ENCODE data around the gene EPB41L4A.

The EPB41L4A gene

DNA sequence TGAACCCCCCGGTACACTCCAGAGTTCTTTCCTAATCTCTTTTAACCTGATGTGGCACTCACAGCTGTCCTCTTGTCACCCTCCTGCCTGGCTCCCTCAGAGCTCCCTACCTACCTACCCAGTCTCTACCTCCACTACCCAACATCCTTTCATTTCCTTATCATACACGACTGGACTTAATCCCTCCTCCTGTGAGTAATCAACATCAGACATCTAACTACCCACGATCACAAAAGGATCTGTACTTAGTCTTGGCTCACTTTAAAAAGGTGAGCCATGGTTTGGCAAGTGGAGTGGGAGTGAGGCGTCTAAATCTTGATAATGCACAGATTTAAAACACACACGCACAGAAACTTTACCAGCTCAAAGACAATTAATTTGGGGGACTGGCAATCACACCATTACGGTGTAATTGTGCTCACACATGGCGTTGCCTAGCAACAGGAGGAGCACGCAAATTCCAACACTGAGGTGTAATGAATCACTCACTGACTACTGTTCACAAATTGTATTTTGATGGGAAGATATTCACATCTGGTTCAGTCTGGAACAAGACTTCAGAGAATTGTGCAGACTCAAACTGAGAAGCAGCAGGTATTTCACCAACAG is 235.9 kb downstream of the EPB41L4A start:
- no peaks in the 10 kb centered on the region for H3K4me1 ChIP-seq (ENCODE audit: insufficient read depth, low read length, poor library complexity, severe bottlenecking)
- no peak overlapping the region for H3K9ac ChIP-seq (ENCODE audit: low read depth, low read length, poor library complexity, severe bottlenecking)
- no peaks in the 10 kb centered on the region for H3K9me3 ChIP-seq (ENCODE audit: insufficient read depth, low read depth, low read length)
- no peaks in the 10 kb centered on the region for H3K9me2 ChIP-seq (replicated peaks; ENCODE audit: low read depth, low read length)
- no peak overlapping the region for H3K4me2 ChIP-seq (ENCODE audit: low read depth, low read length, poor library complexity, severe bottlenecking)
- no peaks in the 10 kb centered on the region for H3F3A ChIP-seq (ENCODE audit: low read depth)
- no peaks in the 10 kb centered on the region for H3K36me3 ChIP-seq (ENCODE audit: insufficient read depth, low read length)
- no peaks in the 10 kb centered on the region for H4K20me1 ChIP-seq (ENCODE audit: insufficient read depth, low read length, poor library complexity, severe bottlenecking)
- H2AFZ ChIP-seq (ENCODE audit: low read length) = no peak overlapping the region
- H3K27me3 ChIP-seq (ENCODE audit: insufficient read depth, low read length, poor library complexity, severe bottlenecking) = no peaks in the 10 kb centered on the region
- no peak overlapping the region for H3K4me3 ChIP-seq (ENCODE audit: low read length, poor library complexity, severe bottlenecking)
- TF ChIP-seq, protein P1, sequence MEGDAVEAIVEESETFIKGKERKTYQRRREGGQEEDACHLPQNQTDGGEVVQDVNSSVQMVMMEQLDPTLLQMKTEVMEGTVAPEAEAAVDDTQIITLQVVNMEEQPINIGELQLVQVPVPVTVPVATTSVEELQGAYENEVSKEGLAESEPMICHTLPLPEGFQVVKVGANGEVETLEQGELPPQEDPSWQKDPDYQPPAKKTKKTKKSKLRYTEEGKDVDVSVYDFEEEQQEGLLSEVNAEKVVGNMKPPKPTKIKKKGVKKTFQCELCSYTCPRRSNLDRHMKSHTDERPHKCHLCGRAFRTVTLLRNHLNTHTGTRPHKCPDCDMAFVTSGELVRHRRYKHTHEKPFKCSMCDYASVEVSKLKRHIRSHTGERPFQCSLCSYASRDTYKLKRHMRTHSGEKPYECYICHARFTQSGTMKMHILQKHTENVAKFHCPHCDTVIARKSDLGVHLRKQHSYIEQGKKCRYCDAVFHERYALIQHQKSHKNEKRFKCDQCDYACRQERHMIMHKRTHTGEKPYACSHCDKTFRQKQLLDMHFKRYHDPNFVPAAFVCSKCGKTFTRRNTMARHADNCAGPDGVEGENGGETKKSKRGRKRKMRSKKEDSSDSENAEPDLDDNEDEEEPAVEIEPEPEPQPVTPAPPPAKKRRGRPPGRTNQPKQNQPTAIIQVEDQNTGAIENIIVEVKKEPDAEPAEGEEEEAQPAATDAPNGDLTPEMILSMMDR (conservative IDR thresholded peaks at IDR 0.05; ENCODE audit: low read length) = no peak
- TF ChIP-seq EZH2phosphoT487 (IDR thresholded peaks at IDR 0.05; ENCODE audit: borderline replicate concordance) = no peak
- no peaks in the 10 kb centered on the region for H3K79me2 ChIP-seq (ENCODE audit: insufficient read depth, low read length)

DNA sequence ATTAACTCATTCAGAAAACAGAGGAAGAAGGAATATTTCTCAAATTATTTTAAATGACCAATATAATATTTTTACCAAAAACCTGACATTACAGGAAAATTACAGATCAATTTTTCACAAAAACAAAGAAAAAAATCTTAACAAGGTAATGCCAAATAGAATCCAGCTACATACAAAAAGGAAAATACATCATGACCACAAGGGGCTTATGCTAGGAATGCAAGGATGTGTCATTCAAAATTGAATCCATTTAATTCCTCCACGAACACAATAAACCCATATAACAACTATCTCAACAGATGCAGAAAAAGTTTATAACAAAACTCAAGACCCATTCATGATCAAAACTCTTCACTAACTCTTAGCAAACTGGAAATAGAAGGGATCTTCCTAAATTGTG is 239.8 kb downstream of the EPB41L4A start:
- H3K4me1 ChIP-seq (ENCODE audit: insufficient read depth, low read length, poor library complexity, severe bottlenecking) = no peaks in the 10 kb centered on the region
- no peaks in the 10 kb centered on the region for H3F3A ChIP-seq (ENCODE audit: low read depth)
- H3K9me2 ChIP-seq (replicated peaks; ENCODE audit: low read depth, low read length) = no peaks in the 10 kb centered on the region
- H3K79me2 ChIP-seq (ENCODE audit: insufficient read depth, low read length) = no peaks in the 10 kb centered on the region
- no peaks in the 10 kb centered on the region for H3K36me3 ChIP-seq (ENCODE audit: insufficient read depth, low read length)
- TF ChIP-seq, protein P1 (conservative IDR thresholded peaks at IDR 0.05; ENCODE audit: low read length) = no peak
- TF ChIP-seq EZH2phosphoT487 (IDR thresholded peaks at IDR 0.05; ENCODE audit: borderline replicate concordance) = no peak
- H3K9ac ChIP-seq (ENCODE audit: low read depth, low read length, poor library complexity, severe bottlenecking) = no peak overlapping the region
- no peak overlapping the region for H3K4me2 ChIP-seq (ENCODE audit: low read depth, low read length, poor library complexity, severe bottlenecking)
- H2AFZ ChIP-seq (ENCODE audit: low read length) = no peak overlapping the region
- no peaks in the 10 kb centered on the region for H3K9me3 ChIP-seq (ENCODE audit: insufficient read depth, low read depth, low read length)
- H4K20me1 ChIP-seq (ENCODE audit: insufficient read depth, low read length, poor library complexity, severe bottlenecking) = no peaks in the 10 kb centered on the region
- H3K4me3 ChIP-seq (ENCODE audit: low read length, poor library complexity, severe bottlenecking) = no peak overlapping the region
- H3K27me3 ChIP-seq (ENCODE audit: insufficient read depth, low read length, poor library complexity, severe bottlenecking) = no peaks in the 10 kb centered on the region

DNA sequence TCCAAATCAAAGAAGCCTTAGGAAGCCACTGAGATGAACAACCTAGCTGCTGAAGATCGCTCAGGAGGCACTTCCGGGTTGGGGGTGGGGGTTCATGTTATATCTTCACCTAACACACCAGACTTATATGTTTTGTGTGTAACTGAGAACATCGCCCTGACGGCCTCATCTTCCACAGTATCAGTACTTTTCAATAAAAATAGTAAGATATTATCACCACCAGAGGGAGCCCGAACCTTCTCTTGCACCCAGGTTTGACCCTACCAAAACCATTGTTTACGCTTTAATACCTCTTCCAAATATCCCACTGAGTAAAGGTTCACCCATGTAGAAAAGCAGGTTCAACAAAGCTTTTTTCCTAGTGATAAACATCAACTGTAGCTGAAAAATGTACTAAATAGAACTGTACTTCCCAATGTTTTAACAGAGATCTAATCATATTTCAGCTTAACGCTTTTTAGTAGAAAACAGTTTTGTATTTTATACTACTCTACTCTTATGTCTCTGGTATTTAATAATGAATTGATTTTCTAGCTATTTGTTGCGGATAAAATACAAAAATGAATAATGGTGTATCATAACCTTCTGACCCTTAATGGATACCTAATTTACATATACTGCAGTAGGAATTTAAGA is 244.0 kb downstream of the EPB41L4A start:
- Histone ChIP-seq H3K9me2 (replicated peaks; ENCODE audit: low read depth, low read length) (no peaks in the 10 kb centered on the region), H3K9ac (ENCODE audit: low read depth, low read length, poor library complexity, severe bottlenecking) (no peak overlapping the region), H3K36me3 (ENCODE audit: insufficient read depth, low read length) (no peaks in the 10 kb centered on the region), H3K79me2 (ENCODE audit: insufficient read depth, low read length) (no peaks in the 10 kb centered on the region), H2AFZ (ENCODE audit: low read length) (no peak overlapping the region), H3F3A (ENCODE audit: low read depth) (no peaks in the 10 kb centered on the region), H3K4me2 (ENCODE audit: low read depth, low read length, poor library complexity, severe bottlenecking) (no peak overlapping the region), H4K20me1 (ENCODE audit: insufficient read depth, low read length, poor library complexity, severe bottlenecking) (no peaks in the 10 kb centered on the region), H3K4me1 (ENCODE audit: insufficient read depth, low read length, poor library complexity, severe bottlenecking) (no peaks in the 10 kb centered on the region), H3K4me3 (ENCODE audit: low read length, poor library complexity, severe bottlenecking) (no peak overlapping the region), H3K9me3 (ENCODE audit: insufficient read depth, low read depth, low read length) (no peaks in the 10 kb centered on the region), H3K27me3 (ENCODE audit: insufficient read depth, low read length, poor library complexity, severe bottlenecking) (no peaks in the 10 kb centered on the region)
- TF ChIP-seq, protein P1 (conservative IDR thresholded peaks at IDR 0.05; ENCODE audit: low read length) = peak; percentile 64
- TF ChIP-seq EZH2phosphoT487 (IDR thresholded peaks at IDR 0.05; ENCODE audit: borderline replicate concordance) = no peak
